SH-SY5Y (cell line): ENCODE results near the gene KCNT2.

ENCODE experiments used
- GATA2 ChIP-seq: IDR thresholded peaks from 2 replicates; pipeline ENCODE4 v1.6.1; 2011; ENCODE audit warnings: mild to moderate bottlenecking, low read depth, low read length
- GATA3 ChIP-seq: IDR thresholded peaks from 2 replicates; pipeline ENCODE4 v1.6.1; 2011; ENCODE audit warnings: low read depth, mild to moderate bottlenecking, low read length, moderate library complexity

DNA sequence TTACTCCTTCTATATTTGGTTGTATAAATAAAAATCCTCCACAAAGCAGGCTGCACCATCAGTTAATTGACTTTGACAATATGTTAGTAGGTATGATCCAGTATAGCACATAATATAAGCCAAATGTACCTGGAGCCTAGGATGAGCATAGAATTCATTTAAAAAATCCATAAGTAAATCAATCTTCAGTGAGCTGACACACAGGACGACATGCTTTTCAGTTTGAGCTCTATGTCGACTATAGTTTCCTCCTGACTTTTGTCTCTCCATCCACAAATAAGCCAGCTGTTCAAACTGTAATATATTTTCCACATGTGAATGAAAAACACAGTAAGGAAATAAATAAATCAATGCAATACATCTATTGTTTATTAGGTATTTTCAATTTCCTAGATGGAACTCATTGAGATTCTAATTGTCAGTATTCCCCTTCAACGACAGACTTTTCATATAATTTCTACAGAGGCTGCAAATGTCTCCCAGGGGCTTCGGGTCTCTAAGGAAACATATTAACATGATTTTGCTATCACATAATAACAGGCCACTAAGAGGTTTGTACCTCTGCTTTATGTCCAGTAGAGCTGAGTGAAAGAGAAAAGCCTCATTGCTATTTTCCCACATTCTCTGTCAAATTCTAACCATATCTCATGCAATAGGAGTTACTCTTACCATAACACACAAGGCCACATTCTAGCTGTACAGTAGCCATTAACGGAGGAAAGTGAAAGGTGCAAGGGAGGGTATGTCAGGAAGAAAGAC, 180.1 kb downstream of the KCNT2 start:
- TF ChIP-seq GATA2: no peak
- no peak for TF ChIP-seq GATA3
